Large intestine (tissue), 3 donors: ENCODE measurements around the gene VLDLR. TPM values are rescaled to one million over a fixed set of nuclear protein-coding genes. Genes with fewer than 3 reads are reported as not detected.

Source experiments
- DNase-seq, 2 donors: peaks; one replicate each; pipeline versions ENCODE4 v3.0.0 to v3.0.0-alpha.2; 2013
- H3K27ac ChIP-seq: one replicate; pipeline ENCODE4 v1.5.1; 2013; ENCODE audit warnings: low read length
- H3K27me3 ChIP-seq: 2 replicates; pipeline ENCODE4 v1.6.1; 2013; ENCODE audit warnings: low read length; ENCODE audit not compliant: control insufficient read depth, insufficient read depth
- H3K36me3 ChIP-seq: 2 replicates; pipeline ENCODE4 v1.6.1; 2013; ENCODE audit warnings: low read length; ENCODE audit not compliant: control insufficient read depth, insufficient read depth
- H3K4me1 ChIP-seq: one replicate; pipeline ENCODE4 v1.6.1; 2013; ENCODE audit warnings: low read length; ENCODE audit not compliant: control insufficient read depth, insufficient read depth
- H3K4me3 ChIP-seq: one replicate; pipeline ENCODE4 v1.5.1; 2013; ENCODE audit warnings: low read length
- H3K9me3 ChIP-seq: one replicate; pipeline ENCODE4 v1.6.1; 2013; ENCODE audit warnings: mild to moderate bottlenecking, low read depth, low read length, moderate library complexity; ENCODE audit not compliant: control insufficient read depth
- WGBS: methylation state at CpG from one replicate; pipeline ENCODE4 v1.1.5; 2013; ENCODE audit warnings: low lambda C conversion rate; ENCODE audit not compliant: insufficient coverage; 5-methylcytosine and 5-hydroxymethylcytosine counted together
- polyA plus RNA-seq: library from polyadenylated mRNA; unstranded; fragments of 120-200 nt; gene quantifications from one replicate; pipeline ENCODE4 v1.2.1, GENCODE V29; 2013

VLDLR gene
- polyA plus RNA-seq, 1 donor, result 9.1 TPM

DNA sequence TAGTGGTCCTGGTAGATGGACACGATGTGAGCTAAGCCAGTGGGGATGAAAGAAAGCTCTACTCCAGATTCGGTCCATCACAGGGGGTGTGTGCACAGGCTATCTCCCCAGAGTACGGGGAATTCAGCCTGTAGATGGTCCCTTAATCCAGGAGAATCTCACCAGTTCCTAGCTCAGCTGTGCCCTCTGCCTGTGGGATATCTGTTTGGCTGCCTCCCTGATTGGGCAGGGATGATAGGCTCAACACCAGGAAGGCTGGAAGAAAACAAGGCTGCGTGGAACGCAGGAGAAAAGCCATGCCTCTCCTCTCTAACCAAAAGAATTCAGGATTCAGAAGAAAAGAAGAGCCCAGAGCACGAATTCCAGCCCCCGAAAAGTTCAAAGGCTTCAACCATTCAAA lies 40.9 kb downstream of the VLDLR start:
- no peaks in the 10 kb centered on the region for H3K27me3 ChIP-seq
- WGBS, result no CpG with 5 or more reads among the region's 7 CpGs
- no peaks in the 10 kb centered on the region for H3K36me3 ChIP-seq
- H3K27ac ChIP-seq, result no peak overlapping the region
- no peak for DNase-seq
- no peaks in the 10 kb centered on the region for H3K4me1 ChIP-seq
- no peak overlapping the region for H3K4me3 ChIP-seq
- peaks cover 3% of the 10 kb centered on the region for H3K9me3 ChIP-seq

DNA sequence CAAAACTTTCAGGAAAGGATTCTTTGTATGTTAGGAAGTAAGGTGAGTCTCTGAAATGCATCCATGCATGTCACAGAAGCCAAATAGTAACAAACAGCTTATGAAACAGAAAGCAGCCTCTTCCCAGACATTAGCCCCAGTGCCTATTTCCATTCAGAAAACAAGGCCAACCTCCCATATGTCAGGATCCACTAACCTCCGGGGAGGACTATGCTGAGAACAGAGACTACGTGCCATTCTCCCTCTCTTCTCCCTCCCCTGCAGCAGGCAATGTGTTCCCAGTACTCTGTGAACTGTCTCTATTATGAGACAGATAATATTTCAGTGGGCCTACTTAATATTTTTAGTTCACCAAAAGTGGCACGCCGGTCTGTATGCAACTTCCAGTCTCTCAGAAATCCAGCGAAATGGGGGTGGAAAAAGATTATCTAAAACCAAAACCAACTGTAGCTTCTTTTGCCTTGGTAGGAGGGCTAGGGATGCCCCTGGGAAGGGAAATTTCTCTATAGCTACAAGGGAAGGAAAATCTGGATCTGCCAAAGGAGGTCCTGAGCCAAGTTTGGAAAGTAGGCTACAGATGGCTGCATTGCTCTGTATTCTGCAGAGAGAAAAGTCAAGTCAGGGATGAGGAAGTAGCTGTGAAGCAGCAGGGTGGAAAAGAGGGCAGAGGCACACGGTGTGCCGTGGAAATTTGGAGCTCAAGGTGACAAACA lies 42.0 kb downstream of the VLDLR start:
- Histone ChIP-seq H3K9me3 (peaks cover 3% of the 10 kb centered on the region), H3K4me1 (no peaks in the 10 kb centered on the region), H3K27ac (no peak overlapping the region), H3K27me3 (no peaks in the 10 kb centered on the region), H3K36me3 (no peaks in the 10 kb centered on the region), H3K4me3 (no peak overlapping the region)
- DNase-seq, result no peak
- WGBS, result no CpG with 5 or more reads among the region's 7 CpGs

GRCh38 chr9:2664174-2665065 lies 42.8 kb downstream of the VLDLR start:
- no peaks in the 10 kb centered on the region for H3K27me3 ChIP-seq
- no peak overlapping the region for H3K27ac ChIP-seq
- no peaks in the 10 kb centered on the region for H3K4me1 ChIP-seq
- no peaks in the 10 kb centered on the region for H3K36me3 ChIP-seq
- 57% methylated on average over 1 of the region's 4 CpGs for WGBS
- peaks cover 3% of the 10 kb centered on the region for H3K9me3 ChIP-seq
- H3K4me3 ChIP-seq, result no peak overlapping the region
- no peak for DNase-seq

DNA sequence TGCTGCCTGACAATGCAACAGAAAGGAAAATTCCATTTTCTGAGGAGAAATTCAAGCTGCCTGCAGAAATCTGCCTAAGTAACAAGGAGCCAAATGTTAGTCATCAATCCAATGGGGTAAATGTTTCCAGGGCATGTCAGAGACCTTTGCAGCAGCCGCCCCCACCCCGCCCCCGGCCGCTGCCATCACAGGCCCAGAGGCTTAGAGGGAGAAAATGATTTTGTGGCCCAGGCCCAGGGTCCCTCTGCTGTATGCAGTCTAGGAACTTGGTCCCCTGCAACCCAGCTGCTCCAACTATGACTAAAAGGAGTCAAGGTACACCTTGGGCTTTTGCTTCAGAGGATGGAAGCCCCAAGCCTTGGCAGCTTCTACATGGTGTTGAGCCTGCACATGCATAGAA lies 45.0 kb downstream of the VLDLR start:
- no peak overlapping the region for H3K27ac ChIP-seq
- no CpG with 5 or more reads among the region's 4 CpGs for WGBS
- H3K36me3 ChIP-seq, result no peaks in the 10 kb centered on the region
- H3K4me1 ChIP-seq, result no peaks in the 10 kb centered on the region
- H3K9me3 ChIP-seq, result peaks cover 3% of the 10 kb centered on the region
- H3K4me3 ChIP-seq, result no peak overlapping the region
- no peaks in the 10 kb centered on the region for H3K27me3 ChIP-seq
- DNase-seq, result no peak

GRCh38 chr9:2673161-2673560 lies 51.6 kb downstream of the VLDLR start:
- H3K27ac ChIP-seq, result no peak overlapping the region
- WGBS, result 100% methylated on average over 1 of the region's 3 CpGs
- H3K36me3 ChIP-seq, result no peaks in the 10 kb centered on the region
- H3K4me3 ChIP-seq, result no peak overlapping the region
- no peak for DNase-seq
- no peaks in the 10 kb centered on the region for H3K27me3 ChIP-seq
- H3K9me3 ChIP-seq, result no peaks in the 10 kb centered on the region
- H3K4me1 ChIP-seq, result no peaks in the 10 kb centered on the region

GRCh38 chr9:2674141-2674824 lies 52.7 kb downstream of the VLDLR start:
- no peaks in the 10 kb centered on the region for H3K27me3 ChIP-seq
- 89% methylated on average over 5 of the region's 9 CpGs for WGBS
- no peaks in the 10 kb centered on the region for H3K4me1 ChIP-seq
- no peaks in the 10 kb centered on the region for H3K9me3 ChIP-seq
- no peak overlapping the region for H3K4me3 ChIP-seq
- no peak for DNase-seq
- no peak overlapping the region for H3K27ac ChIP-seq
- no peaks in the 10 kb centered on the region for H3K36me3 ChIP-seq

DNA sequence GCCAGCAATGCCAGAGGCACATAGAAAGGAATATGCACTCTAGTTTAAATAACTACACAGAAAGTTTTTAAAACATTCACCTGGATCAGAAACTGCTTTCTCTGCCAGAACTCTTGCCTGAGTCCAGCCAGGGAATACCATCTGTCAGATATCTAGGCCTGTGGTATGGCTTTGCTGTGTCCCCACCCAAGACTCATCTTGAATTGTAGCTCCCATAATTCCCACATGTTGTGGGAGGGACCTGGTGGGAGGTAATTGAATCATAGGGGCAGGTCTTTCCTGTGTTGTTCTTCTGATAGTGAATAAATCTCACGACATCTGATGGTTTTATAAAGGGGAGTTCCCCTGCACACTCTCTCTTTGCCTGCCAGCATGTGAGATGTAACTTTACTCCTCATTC lies 54.2 kb downstream of the VLDLR start:
- no peaks in the 10 kb centered on the region for H3K4me1 ChIP-seq
- H3K9me3 ChIP-seq, result no peaks in the 10 kb centered on the region
- WGBS, result no CpG with 5 or more reads among the region's 1 CpG
- no peaks in the 10 kb centered on the region for H3K36me3 ChIP-seq
- H3K4me3 ChIP-seq, result no peak overlapping the region
- H3K27ac ChIP-seq, result no peak overlapping the region
- no peaks in the 10 kb centered on the region for H3K27me3 ChIP-seq
- DNase-seq, result no peak

GRCh38 chr9:2676466-2676865 lies 54.9 kb downstream of the VLDLR start:
- H3K27ac ChIP-seq, result no peak overlapping the region
- H3K4me1 ChIP-seq, result no peaks in the 10 kb centered on the region
- no CpG with 5 or more reads among the region's 4 CpGs for WGBS
- H3K27me3 ChIP-seq, result no peaks in the 10 kb centered on the region
- no peaks in the 10 kb centered on the region for H3K9me3 ChIP-seq
- no peaks in the 10 kb centered on the region for H3K36me3 ChIP-seq
- H3K4me3 ChIP-seq, result no peak overlapping the region
- peak in 1 of 2 donors; percentile 10 for DNase-seq

- DNase-seq, result no peak
- no peaks in the 10 kb centered on the region for H3K4me1 ChIP-seq
- H3K9me3 ChIP-seq, result no peaks in the 10 kb centered on the region
- H3K36me3 ChIP-seq, result no peaks in the 10 kb centered on the region
- no peaks in the 10 kb centered on the region for H3K27me3 ChIP-seq
- H3K27ac ChIP-seq, result no peak overlapping the region
- no CpG with 5 or more reads among the region's 5 CpGs for WGBS
- H3K4me3 ChIP-seq, result no peak overlapping the region
Measured at GRCh38 chr9:2677915-2678889, 56.6 kb downstream of the VLDLR start.
